ENCODE data around the gene RIGI. TPM values are rescaled to one million over a fixed set of nuclear protein-coding genes. Genes with fewer than 3 reads are reported as not detected.
A peak's percentile ranks its signal among the peaks of the same experiment; 100 is the strongest.

Gene RIGI
- total and polyA plus RNA-seq, 9 of the 15 experiments (the other 6 are each of a cell fraction or from before 2014, with no cell fraction given) = 0.27 to 1.1 (median 0.54) TPM

GRCh38 chr9:32554107-32554506 lies 28.1 kb upstream of the RIGI start (continued):
- TF ChIP-seq PHF20 (IDR thresholded peaks at IDR 0.05; ENCODE audit: partially characterized antibody) (no peak), ZNF143 (CRISPR knock-in tag; IDR thresholded peaks at IDR 0.05) (no peak), ZKSCAN8 (CRISPR knock-in tag; IDR thresholded peaks at IDR 0.05) (no peak), CEBPB (tag; IDR thresholded peaks at IDR 0.05) (peak; percentile 100), MEF2A (IDR thresholded peaks at IDR 0.05; ENCODE audit: control insufficient read depth, low read depth, low read length) (no peak), KAT8 (IDR thresholded peaks at IDR 0.05; ENCODE audit: low read depth) (no peak), POLR2A (conservative IDR thresholded peaks at IDR 0.05) (no peak), MITF (IDR thresholded peaks at IDR 0.05) (no peak)
- TF ChIP-seq, protein P1, sequence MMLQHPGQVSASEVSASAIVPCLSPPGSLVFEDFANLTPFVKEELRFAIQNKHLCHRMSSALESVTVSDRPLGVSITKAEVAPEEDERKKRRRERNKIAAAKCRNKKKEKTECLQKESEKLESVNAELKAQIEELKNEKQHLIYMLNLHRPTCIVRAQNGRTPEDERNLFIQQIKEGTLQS (IDR thresholded peaks at IDR 0.05) = peak; percentile 87
- TF ChIP-seq, protein P1 (CRISPR knock-in tag; conservative IDR thresholded peaks at IDR 0.05) = no peak
